OCI-LY3 (cell line): ENCODE results near the gene ANKRD33B.
A peak's percentile ranks its signal among the peaks of the same experiment; 100 is the strongest.

Source experiments
- H2AFZ ChIP-seq: fragments of 200-600, 300-600 bp; shearing (Covaris generic); 2 replicates; pipeline ENCODE4 v1.6.0; 2014; ENCODE audit warnings: antibody characterized with exemption, low read depth, low read length
- H3K27ac ChIP-seq: fragments of 200-600, 300-600 bp; sonication (generic); 2 replicates; pipeline ENCODE4 v1.5.1; 2014; ENCODE audit warnings: mild to moderate bottlenecking, low read length, moderate library complexity, mixed read lengths
- H3K27me3 ChIP-seq: fragments of 200-600, 300-600 bp; sonication (generic); 2 replicates; pipeline ENCODE4 v1.6.1; 2014; ENCODE audit warnings: low read depth, low read length, mixed read lengths
- H3K36me3 ChIP-seq: fragments of 200-600, 300-600 bp; sonication (generic); replicated peaks from 2 replicates; pipeline ENCODE3; 2014; ENCODE audit warnings: low read depth, low read length, mixed read lengths
- H3K4me1 ChIP-seq: fragments of 300-600, 200-600 bp; sonication (generic); 2 replicates; pipeline ENCODE4 v1.6.1; 2014; ENCODE audit warnings: low read length, mixed read lengths
- H3K4me2 ChIP-seq: fragments of 200-600, 300-600 bp; sonication (generic); 2 replicates; pipeline ENCODE4 v1.6.1; 2014; ENCODE audit warnings: low read length, mixed read lengths
- H3K4me3 ChIP-seq: fragments of 300-600, 200-600 bp; sonication (generic); 2 replicates; pipeline ENCODE4 v1.5.1; 2014; ENCODE audit warnings: antibody characterized with exemption, mild to moderate bottlenecking, low read length, moderate library complexity
- H3K79me2 ChIP-seq: fragments of 300-600, 200-600 bp; shearing (Covaris generic); 2 replicates; pipeline ENCODE4 v1.6.1; 2014; ENCODE audit warnings: mild to moderate bottlenecking, low read length, mixed read lengths
- H3K9ac ChIP-seq: fragments of 300-600, 200-600 bp; shearing (Covaris generic); 2 replicates; pipeline ENCODE4 v1.6.0; 2014; ENCODE audit warnings: mild to moderate bottlenecking, low read length, moderate library complexity
- H3K9me3 ChIP-seq: fragments of 200-600, 300-600 bp; shearing (Covaris generic); 2 replicates; pipeline ENCODE4 v1.6.1; 2014; ENCODE audit warnings: low read length, mixed read lengths; ENCODE audit not compliant: insufficient read depth
- H4K20me1 ChIP-seq: fragments of 200-600, 300-600 bp; sonication (generic); 2 replicates; pipeline ENCODE4 v1.6.1; 2016; ENCODE audit warnings: low read length, mixed read lengths; ENCODE audit not compliant: insufficient read depth
- CTCF ChIP-seq: fragments of 200-600, 300-600 bp; sonication (generic); IDR thresholded peaks from 2 replicates; pipeline ENCODE4 v1.5.1; 2014; ENCODE audit warnings: antibody characterized with exemption, low read length, low read depth
- EZH2phosphoT487 ChIP-seq: fragments of 200-600 bp; shearing (Covaris generic); IDR thresholded peaks from 2 replicates; pipeline ENCODE4 v1.6.1; 2018; ENCODE audit warnings: antibody characterized with exemption, mixed run types, low read depth

ANKRD33B gene

GRCh38 chr5:10590226-10590999, 26.5 kb downstream of the ANKRD33B start:
- H3K79me2 ChIP-seq = peaks cover 100% of the 10 kb centered on the region
- no peak overlapping the region for H2AFZ ChIP-seq
- peak overlapping the region; percentile 90 for H3K27ac ChIP-seq
- H3K9me3 ChIP-seq = no peaks in the 10 kb centered on the region
- H3K4me2 ChIP-seq = peak overlapping the region; percentile 89
- TF ChIP-seq CTCF = no peak
- TF ChIP-seq EZH2phosphoT487 = no peak
- H3K4me1 ChIP-seq = peaks cover 91% of the 10 kb centered on the region
- peaks cover 42% of the 10 kb centered on the region for H4K20me1 ChIP-seq
- peak overlapping the region; percentile 48; the same call in 1 of the 2 replicates for H3K9ac ChIP-seq
- peaks cover 29% of the 10 kb centered on the region for H3K36me3 ChIP-seq
- peak overlapping the region; percentile 61 for H3K4me3 ChIP-seq
- no peaks in the 10 kb centered on the region for H3K27me3 ChIP-seq

GRCh38 chr5:10591159-10591558, 27.3 kb downstream of the ANKRD33B start:
- peaks cover 38% of the 10 kb centered on the region for H4K20me1 ChIP-seq
- peaks cover 100% of the 10 kb centered on the region for H3K79me2 ChIP-seq
- peaks cover 25% of the 10 kb centered on the region for H3K36me3 ChIP-seq
- TF ChIP-seq CTCF (no peak), EZH2phosphoT487 (no peak)
- peak overlapping the region; percentile 61 for H3K4me3 ChIP-seq
- peaks cover 91% of the 10 kb centered on the region for H3K4me1 ChIP-seq
- H3K27ac ChIP-seq = peak overlapping the region; percentile 90
- no peaks in the 10 kb centered on the region for H3K9me3 ChIP-seq
- H3K4me2 ChIP-seq = peak overlapping the region; percentile 89
- no peak overlapping the region for H2AFZ ChIP-seq
- no peaks in the 10 kb centered on the region for H3K27me3 ChIP-seq
- peak overlapping the region; percentile 29; the same call in 1 of the 2 replicates for H3K9ac ChIP-seq

- Histone ChIP-seq H3K4me2 (peak overlapping the region; percentile 89), H3K36me3 (peaks cover 31% of the 10 kb centered on the region), H3K9me3 (no peaks in the 10 kb centered on the region), H3K27me3 (no peaks in the 10 kb centered on the region), H3K27ac (peak overlapping the region; percentile 58), H4K20me1 (peaks cover 32% of the 10 kb centered on the region), H2AFZ (no peak overlapping the region), H3K4me3 (peak overlapping the region; percentile 47), H3K9ac (peak overlapping the region; percentile 30; the same call in 1 of the 2 replicates), H3K4me1 (peaks cover 93% of the 10 kb centered on the region), H3K79me2 (peaks cover 100% of the 10 kb centered on the region)
- TF ChIP-seq CTCF (no peak), EZH2phosphoT487 (no peak)
Observed at GRCh38 chr5:10591966-10592365, 28.1 kb downstream of the ANKRD33B start.

- H3K4me2 ChIP-seq = peak overlapping the region; percentile 89
- no peaks in the 10 kb centered on the region for H3K27me3 ChIP-seq
- peaks cover 100% of the 10 kb centered on the region for H3K79me2 ChIP-seq
- H3K36me3 ChIP-seq = peaks cover 32% of the 10 kb centered on the region
- peaks cover 93% of the 10 kb centered on the region for H3K4me1 ChIP-seq
- H3K9ac ChIP-seq = peak overlapping the region; percentile 30; the same call in 1 of the 2 replicates
- peak overlapping the region; percentile 47 for H3K4me3 ChIP-seq
- no peak overlapping the region for H2AFZ ChIP-seq
- peaks cover 31% of the 10 kb centered on the region for H4K20me1 ChIP-seq
- no peaks in the 10 kb centered on the region for H3K9me3 ChIP-seq
- TF ChIP-seq EZH2phosphoT487 (no peak), CTCF (no peak)
- H3K27ac ChIP-seq = peak overlapping the region; percentile 58
Observed at GRCh38 chr5:10592601-10593000, 28.7 kb downstream of the ANKRD33B start.
